ENCODE results near the gene RGS3.

The RGS3 gene

DNA sequence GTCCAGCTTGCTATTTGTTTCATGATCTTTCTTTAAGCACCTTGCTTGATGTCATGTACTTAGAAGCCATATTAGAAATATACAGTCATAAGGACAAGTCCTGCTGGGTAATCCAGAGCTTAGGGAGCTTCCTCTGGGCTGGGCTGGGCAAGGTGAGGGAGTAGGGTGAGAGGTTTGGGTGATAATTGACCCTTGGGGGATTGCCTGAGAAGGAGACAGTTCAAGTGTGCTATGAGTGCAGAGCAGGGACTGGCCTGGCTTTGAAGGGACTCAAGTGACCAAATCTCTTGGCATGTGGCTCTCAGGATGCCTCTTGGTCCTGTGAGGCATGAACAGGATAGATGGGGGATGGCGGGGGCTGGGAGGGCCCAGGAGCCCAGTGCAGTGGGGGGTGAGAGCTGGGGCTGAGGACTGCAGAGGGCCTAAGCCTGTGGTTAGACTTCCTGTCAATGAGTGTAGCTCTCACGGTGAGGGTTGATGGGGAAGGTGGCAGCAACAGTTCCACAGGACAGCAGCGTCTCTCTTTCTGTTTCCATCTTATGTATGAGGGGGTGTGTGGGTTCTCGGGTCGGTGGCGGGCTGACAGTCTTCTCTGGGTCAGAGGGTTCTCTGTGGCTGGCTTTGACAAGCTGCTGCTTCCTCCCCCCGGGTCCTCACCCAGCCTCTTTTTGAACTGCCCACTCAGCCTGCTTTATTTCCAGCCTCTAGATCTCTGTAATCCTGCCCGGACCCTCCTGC, 53.5 kb downstream of the RGS3 start:
- H3K4me3 ChIP-seq (ENCODE audit: low read depth, low read length): no peak overlapping the region

DNA sequence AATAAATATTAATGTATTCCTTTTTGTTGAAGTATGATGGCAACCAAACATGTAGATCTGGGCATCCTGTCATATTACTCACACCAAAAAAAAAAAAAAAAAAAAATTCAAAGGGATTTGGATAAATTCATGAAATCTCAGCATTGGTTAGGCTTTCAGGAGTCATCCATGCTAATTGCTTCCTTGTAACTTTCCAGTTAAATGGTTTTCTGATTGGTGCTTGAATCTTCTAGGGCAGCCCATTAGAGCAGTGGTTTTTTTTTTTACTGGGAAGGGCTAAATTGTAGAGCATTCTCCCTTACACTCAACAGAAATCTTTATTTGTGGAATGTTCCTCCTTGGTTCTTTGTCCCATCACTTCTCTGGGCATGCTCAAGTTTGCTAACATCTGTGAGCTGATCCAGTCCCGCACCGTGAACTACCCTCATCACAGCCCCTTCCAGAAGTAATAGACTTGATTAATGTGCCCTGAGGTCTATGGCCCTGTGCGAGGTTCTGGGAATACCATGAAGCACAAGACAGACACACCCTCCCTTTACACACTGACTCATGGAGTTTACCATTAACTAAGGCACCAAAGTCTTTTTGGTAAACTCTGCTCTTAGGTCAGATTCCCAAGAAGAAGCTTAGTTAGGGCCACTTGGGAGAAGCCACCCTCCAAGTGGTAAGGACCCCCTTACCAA, 56.0 kb downstream of the RGS3 start:
- TF ChIP-seq, protein P1, sequence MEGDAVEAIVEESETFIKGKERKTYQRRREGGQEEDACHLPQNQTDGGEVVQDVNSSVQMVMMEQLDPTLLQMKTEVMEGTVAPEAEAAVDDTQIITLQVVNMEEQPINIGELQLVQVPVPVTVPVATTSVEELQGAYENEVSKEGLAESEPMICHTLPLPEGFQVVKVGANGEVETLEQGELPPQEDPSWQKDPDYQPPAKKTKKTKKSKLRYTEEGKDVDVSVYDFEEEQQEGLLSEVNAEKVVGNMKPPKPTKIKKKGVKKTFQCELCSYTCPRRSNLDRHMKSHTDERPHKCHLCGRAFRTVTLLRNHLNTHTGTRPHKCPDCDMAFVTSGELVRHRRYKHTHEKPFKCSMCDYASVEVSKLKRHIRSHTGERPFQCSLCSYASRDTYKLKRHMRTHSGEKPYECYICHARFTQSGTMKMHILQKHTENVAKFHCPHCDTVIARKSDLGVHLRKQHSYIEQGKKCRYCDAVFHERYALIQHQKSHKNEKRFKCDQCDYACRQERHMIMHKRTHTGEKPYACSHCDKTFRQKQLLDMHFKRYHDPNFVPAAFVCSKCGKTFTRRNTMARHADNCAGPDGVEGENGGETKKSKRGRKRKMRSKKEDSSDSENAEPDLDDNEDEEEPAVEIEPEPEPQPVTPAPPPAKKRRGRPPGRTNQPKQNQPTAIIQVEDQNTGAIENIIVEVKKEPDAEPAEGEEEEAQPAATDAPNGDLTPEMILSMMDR (IDR thresholded peaks at IDR 0.05; ENCODE audit: low read depth, low read length): no peak
- no peak overlapping the region for H3K4me3 ChIP-seq (ENCODE audit: low read depth, low read length)

More for the DNA sequence above, 53.5 kb downstream of the RGS3 start:
- TF ChIP-seq, protein P1 (IDR thresholded peaks at IDR 0.05; ENCODE audit: low read depth, low read length): no peak

GRCh38 chr9:113520109-113520642, 56.6 kb downstream of the RGS3 start:
- no peak overlapping the region for H3K4me3 ChIP-seq (ENCODE audit: low read depth, low read length)
- TF ChIP-seq, protein P1 (IDR thresholded peaks at IDR 0.05; ENCODE audit: low read depth, low read length): no peak

- TF ChIP-seq, protein P1 (IDR thresholded peaks at IDR 0.05; ENCODE audit: low read depth, low read length): no peak
- H3K4me3 ChIP-seq (ENCODE audit: low read depth, low read length): no peak overlapping the region
These were observed 58.2 kb downstream of the RGS3 start for GRCh38 chr9:113521693-113522255.

DNA sequence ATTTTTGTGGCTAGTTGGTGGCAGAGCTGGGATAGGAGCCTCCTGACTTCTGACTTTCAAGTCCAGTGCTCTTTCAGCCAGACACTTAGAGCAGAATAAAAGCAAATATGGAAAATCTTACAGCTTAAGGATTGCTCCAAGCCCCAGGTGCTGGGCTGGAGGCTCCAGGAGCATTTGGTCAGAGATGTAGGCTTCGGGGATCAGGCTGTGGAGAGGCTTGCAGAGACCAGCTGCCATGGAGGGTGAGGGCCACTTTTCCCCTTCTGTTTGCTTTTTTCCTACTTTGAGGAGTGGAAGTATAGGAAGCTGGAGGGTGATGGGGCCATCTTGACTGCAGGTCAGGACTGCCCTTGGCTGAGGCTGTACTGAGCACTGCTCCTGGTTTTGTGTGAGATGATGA, 58.9 kb downstream of the RGS3 start:
- no peak overlapping the region for H3K4me3 ChIP-seq (ENCODE audit: low read depth, low read length)
- TF ChIP-seq, protein P1 (IDR thresholded peaks at IDR 0.05; ENCODE audit: low read depth, low read length): no peak

GRCh38 chr9:113522858-113523257, 59.3 kb downstream of the RGS3 start:
- no peak overlapping the region for H3K4me3 ChIP-seq (ENCODE audit: low read depth, low read length)
- TF ChIP-seq, protein P1 (IDR thresholded peaks at IDR 0.05; ENCODE audit: low read depth, low read length): no peak

All from WI38 (cell line).